Measurements from ENCODE around the gene SLC6A12.

Gene SLC6A12

DNA sequence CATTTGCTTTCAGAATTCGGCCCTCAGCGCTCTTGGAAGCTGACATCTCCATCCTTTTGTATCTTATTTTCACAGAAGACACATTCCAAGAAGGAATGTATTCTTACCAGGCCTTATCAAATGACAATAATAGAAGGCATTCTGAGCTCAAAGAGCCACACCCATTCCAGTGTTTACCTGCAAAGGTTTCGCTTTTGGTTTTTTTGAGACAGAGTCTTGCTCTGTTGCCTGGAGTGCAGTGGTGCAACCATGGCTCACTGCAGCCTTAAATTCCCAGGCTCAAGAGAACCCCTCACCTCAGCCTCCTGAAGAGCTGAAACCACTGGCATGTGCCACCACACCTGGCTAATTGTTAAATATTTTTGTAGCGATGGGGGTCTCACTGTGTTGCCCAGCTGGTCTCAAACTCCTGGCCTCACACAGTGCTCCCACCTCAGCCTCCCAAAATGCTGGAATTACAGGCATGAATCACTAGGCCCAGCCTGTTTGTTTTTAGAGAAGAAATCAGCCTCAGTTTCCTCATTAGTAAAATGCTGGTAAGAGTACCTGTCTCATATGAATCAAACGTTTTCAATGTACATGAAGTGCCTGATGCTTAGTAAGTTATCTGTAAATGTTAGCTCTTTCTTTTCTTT lies 69.2 kb downstream of the SLC6A12 start:
- no peaks in the 10 kb centered on the region for H3K79me2 ChIP-seq (ENCODE audit: insufficient read depth, low read depth)
- peak overlapping the region; percentile 16; the same call in 1 of the 2 replicates for H2AFZ ChIP-seq (ENCODE audit: low read depth)
- no peak overlapping the region for H3K9ac ChIP-seq
- H3K4me2 ChIP-seq = no peak overlapping the region; the same call in 1 of the 2 replicates
- H3K27me3 ChIP-seq (ENCODE audit: insufficient read depth, low read depth) = peaks cover 9% of the 10 kb centered on the region; the same call in 1 of the 2 replicates
- H3K36me3 ChIP-seq (ENCODE audit: insufficient read depth) = no peaks in the 10 kb centered on the region
- no peaks in the 10 kb centered on the region for H4K20me1 ChIP-seq (ENCODE audit: insufficient read depth)
- no peak overlapping the region for H3K4me3 ChIP-seq (IDR thresholded peaks at IDR 0.05; ENCODE audit: insufficient read depth, low read depth, low read length)
- H3K27ac ChIP-seq = no peak overlapping the region
- H3K4me1 ChIP-seq (ENCODE audit: low read depth, poor library complexity, severe bottlenecking) = no peaks in the 10 kb centered on the region
- TF ChIP-seq, protein P1, sequence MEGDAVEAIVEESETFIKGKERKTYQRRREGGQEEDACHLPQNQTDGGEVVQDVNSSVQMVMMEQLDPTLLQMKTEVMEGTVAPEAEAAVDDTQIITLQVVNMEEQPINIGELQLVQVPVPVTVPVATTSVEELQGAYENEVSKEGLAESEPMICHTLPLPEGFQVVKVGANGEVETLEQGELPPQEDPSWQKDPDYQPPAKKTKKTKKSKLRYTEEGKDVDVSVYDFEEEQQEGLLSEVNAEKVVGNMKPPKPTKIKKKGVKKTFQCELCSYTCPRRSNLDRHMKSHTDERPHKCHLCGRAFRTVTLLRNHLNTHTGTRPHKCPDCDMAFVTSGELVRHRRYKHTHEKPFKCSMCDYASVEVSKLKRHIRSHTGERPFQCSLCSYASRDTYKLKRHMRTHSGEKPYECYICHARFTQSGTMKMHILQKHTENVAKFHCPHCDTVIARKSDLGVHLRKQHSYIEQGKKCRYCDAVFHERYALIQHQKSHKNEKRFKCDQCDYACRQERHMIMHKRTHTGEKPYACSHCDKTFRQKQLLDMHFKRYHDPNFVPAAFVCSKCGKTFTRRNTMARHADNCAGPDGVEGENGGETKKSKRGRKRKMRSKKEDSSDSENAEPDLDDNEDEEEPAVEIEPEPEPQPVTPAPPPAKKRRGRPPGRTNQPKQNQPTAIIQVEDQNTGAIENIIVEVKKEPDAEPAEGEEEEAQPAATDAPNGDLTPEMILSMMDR (conservative IDR thresholded peaks at IDR 0.05; ENCODE audit: low read depth, low read length) = no peak

DNA sequence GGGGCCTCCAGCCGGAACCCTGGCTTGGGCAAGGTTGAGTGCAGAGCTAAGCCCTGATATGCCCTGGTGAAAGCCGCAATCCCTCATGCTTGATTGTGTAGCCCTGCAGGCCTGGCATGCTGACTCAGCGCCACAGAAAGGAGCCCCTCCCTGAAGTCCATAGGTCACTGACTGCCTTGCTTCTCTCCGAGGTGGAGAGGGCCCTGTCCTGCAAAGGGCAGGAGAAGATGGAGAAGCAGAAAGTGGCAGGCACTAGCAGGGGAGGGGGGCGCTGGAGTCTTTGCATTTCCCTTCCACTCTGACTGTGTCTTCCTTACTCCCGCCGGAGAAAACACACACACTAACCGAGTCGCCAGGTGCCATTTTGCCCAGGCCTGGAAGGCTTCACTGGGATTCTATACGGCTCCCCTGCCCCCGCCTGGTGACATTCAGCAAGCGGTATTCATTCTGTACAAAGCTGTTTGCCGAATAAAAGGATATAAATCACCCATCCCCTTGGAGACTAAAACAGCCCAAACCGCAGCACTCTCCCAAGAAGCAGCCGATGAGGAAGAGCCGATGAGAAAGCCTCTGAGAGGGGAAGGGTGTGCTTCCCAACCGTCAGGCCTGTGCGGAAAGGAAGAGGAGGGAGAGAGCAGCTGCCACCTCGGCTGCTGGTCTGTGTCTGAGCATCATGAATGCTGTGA lies 69.8 kb downstream of the SLC6A12 start:
- no peak overlapping the region; the same call in 1 of the 2 replicates for H3K4me2 ChIP-seq
- no peaks in the 10 kb centered on the region for H3K79me2 ChIP-seq (ENCODE audit: insufficient read depth, low read depth)
- H4K20me1 ChIP-seq (ENCODE audit: insufficient read depth) = no peaks in the 10 kb centered on the region
- H2AFZ ChIP-seq (ENCODE audit: low read depth) = peak overlapping the region; percentile 16; the same call in 1 of the 2 replicates
- no peak overlapping the region for H3K9ac ChIP-seq
- H3K27me3 ChIP-seq (ENCODE audit: insufficient read depth, low read depth) = peaks cover 15% of the 10 kb centered on the region; the same call in 1 of the 2 replicates
- H3K27ac ChIP-seq = no peak overlapping the region
- no peaks in the 10 kb centered on the region for H3K4me1 ChIP-seq (ENCODE audit: low read depth, poor library complexity, severe bottlenecking)
- H3K36me3 ChIP-seq (ENCODE audit: insufficient read depth) = no peaks in the 10 kb centered on the region
- no peak overlapping the region for H3K4me3 ChIP-seq (IDR thresholded peaks at IDR 0.05; ENCODE audit: insufficient read depth, low read depth, low read length)
- TF ChIP-seq, protein P1 (conservative IDR thresholded peaks at IDR 0.05; ENCODE audit: low read depth, low read length) = no peak

DNA sequence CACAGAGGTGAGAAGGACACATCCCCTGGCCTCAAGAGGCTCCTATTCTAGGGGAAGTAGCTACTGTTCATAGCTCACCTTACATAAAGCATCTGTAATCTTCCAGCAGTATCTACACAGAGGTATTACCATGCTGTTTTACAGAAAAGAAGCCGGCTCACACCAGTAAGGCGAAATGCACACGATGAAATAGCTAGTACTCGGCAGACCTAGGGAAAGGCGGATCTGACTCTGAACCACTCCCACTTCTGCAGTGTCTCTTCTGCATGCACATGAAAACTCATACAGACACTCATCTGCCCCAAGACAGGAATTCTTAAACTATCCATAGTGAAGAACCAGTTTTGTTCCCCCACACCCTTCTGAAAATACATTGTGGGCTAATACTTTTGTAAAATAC lies 73.8 kb downstream of the SLC6A12 start:
- H3K27ac ChIP-seq = no peak overlapping the region
- H3K4me3 ChIP-seq (IDR thresholded peaks at IDR 0.05; ENCODE audit: insufficient read depth, low read depth, low read length) = no peak overlapping the region
- H3K36me3 ChIP-seq (ENCODE audit: insufficient read depth) = no peaks in the 10 kb centered on the region
- H4K20me1 ChIP-seq (ENCODE audit: insufficient read depth) = no peaks in the 10 kb centered on the region
- no peak overlapping the region for H2AFZ ChIP-seq (ENCODE audit: low read depth)
- H3K4me1 ChIP-seq (ENCODE audit: low read depth, poor library complexity, severe bottlenecking) = no peaks in the 10 kb centered on the region
- H3K4me2 ChIP-seq = no peak overlapping the region
- H3K9ac ChIP-seq = no peak overlapping the region
- no peaks in the 10 kb centered on the region for H3K79me2 ChIP-seq (ENCODE audit: insufficient read depth, low read depth)
- TF ChIP-seq, protein P1 (conservative IDR thresholded peaks at IDR 0.05; ENCODE audit: low read depth, low read length) = no peak
- peaks cover 14% of the 10 kb centered on the region; the same call in 1 of the 2 replicates for H3K27me3 ChIP-seq (ENCODE audit: insufficient read depth, low read depth)

All from KMS-11 (cell line).